ENCODE results near the gene C5orf46.

DNA sequence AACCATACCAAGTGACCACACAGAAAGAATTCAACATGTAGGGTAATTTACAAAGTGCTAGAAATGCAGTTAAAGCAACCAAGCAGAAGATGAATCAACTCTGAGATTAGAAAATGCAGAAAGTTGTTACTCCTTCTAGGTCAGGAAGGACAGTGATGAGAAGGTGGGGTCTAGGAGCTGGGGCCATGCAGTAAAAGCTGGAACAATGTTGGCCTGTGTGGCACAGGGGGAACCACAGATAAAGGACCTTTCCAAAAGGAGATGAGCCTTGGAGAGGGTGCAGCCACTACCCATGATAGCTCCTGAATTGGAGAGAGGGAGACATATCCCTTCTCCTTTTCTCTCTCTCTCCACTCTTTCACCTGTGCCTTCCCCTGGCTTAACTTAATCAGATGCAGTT, 30.2 kb downstream of the C5orf46 start:
- TF ChIP-seq, protein P1, sequence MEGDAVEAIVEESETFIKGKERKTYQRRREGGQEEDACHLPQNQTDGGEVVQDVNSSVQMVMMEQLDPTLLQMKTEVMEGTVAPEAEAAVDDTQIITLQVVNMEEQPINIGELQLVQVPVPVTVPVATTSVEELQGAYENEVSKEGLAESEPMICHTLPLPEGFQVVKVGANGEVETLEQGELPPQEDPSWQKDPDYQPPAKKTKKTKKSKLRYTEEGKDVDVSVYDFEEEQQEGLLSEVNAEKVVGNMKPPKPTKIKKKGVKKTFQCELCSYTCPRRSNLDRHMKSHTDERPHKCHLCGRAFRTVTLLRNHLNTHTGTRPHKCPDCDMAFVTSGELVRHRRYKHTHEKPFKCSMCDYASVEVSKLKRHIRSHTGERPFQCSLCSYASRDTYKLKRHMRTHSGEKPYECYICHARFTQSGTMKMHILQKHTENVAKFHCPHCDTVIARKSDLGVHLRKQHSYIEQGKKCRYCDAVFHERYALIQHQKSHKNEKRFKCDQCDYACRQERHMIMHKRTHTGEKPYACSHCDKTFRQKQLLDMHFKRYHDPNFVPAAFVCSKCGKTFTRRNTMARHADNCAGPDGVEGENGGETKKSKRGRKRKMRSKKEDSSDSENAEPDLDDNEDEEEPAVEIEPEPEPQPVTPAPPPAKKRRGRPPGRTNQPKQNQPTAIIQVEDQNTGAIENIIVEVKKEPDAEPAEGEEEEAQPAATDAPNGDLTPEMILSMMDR (conservative IDR thresholded peaks at IDR 0.05; ENCODE audit: low read length) = no peak
- TF ChIP-seq EZH2phosphoT487 (IDR thresholded peaks at IDR 0.05; ENCODE audit: borderline replicate concordance, low read depth, low read length) = no peak
